Hair follicle dermal papilla cell (primary cell): ENCODE measurements around the gene NFIB. TPM values are rescaled to one million over a fixed set of nuclear protein-coding genes. Genes with fewer than 3 reads are reported as not detected.

Source experiments
- total RNA-seq: library from RNA; depleted of rRNA; stranded (reverse); fragments of >200 nt; gene quantifications from 2 replicates; pipeline ENCODE4 v1.2.3, GENCODE V29; 2012

NFIB gene
- 7.8 and 13.7 TPM in 2 replicates for total RNA-seq

GRCh38 chr9:14313951-14314423, at the start of gene NFIB:
TSS of gene NFIB (minus strand) at chr9:14314141. CDS start at chr9:14313511, 630 bp downstream.

